MM.1S (cell line): ENCODE data around the gene MYL4.

Experiments used
- EZH2 ChIP-seq: fragments of 300-600 bp; sonication (generic); optimal IDR thresholded peaks from 2 replicates; pipeline ENCODE3; 2017; ENCODE audit warnings: low read depth, mild to moderate bottlenecking, antibody characterized with exemption, low read length, mixed read lengths
- TF ChIP-seq, protein P1 (sequence below): fragments of 300-600 bp; sonication (generic); IDR thresholded peaks from 2 replicates; pipeline ENCODE4 v1.5.1; 2016; ENCODE audit warnings: antibody characterized with exemption, low read length, mixed read lengths

DNA sequence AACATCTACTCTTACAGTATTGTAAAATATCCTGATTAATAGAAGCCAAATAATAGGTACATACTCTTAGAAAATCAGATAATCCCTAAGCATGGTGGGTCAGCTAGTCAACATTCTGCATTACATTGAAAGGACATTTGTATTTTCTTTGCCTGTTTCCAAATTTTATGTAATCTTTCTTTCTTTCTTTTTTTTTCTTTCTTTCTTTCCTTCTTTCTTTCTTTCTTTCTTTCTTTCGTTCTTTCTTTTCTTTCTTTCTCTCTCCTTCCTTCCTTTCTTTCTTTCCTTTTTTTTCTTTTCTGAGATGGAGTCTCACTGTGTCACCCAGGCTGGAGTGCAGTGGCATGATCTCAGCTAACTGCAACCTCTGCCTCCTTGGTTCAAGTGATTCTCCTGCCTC lies 63.3 kb downstream of the MYL4 start:
- TF ChIP-seq, protein P1, sequence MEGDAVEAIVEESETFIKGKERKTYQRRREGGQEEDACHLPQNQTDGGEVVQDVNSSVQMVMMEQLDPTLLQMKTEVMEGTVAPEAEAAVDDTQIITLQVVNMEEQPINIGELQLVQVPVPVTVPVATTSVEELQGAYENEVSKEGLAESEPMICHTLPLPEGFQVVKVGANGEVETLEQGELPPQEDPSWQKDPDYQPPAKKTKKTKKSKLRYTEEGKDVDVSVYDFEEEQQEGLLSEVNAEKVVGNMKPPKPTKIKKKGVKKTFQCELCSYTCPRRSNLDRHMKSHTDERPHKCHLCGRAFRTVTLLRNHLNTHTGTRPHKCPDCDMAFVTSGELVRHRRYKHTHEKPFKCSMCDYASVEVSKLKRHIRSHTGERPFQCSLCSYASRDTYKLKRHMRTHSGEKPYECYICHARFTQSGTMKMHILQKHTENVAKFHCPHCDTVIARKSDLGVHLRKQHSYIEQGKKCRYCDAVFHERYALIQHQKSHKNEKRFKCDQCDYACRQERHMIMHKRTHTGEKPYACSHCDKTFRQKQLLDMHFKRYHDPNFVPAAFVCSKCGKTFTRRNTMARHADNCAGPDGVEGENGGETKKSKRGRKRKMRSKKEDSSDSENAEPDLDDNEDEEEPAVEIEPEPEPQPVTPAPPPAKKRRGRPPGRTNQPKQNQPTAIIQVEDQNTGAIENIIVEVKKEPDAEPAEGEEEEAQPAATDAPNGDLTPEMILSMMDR: no peak
- no peak for TF ChIP-seq EZH2
